ENCODE measurements around the gene MNDA.

DNA sequence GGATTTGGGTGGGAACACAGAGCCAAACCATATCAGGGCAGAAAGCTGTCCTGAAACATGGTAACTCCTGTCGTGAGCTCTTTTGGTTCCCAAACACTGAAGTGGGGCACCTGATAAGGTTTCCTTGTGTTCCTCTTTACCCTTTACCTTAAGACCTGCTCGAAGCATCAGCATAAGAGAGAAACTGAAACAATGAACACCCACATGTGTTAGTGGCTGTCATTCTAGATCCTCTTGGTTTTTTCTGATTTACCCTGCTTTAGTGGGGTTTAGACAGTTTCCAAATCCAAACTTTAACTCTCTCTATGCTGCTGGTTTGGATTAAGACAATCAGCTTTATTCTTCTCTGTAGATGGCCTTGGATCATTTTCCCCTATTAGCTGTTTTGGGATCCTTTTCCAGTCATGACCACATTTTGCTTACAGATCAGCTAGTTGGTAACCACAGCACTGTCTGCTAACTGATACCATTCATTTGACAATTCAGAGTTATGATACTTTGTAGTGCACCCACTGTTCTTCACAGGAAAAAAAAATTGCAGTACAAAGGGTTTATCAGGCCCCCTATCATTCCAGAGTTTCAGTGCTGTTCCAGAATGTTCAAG, 975 bp upstream of the MNDA start:
- TF ChIP-seq, protein P1, sequence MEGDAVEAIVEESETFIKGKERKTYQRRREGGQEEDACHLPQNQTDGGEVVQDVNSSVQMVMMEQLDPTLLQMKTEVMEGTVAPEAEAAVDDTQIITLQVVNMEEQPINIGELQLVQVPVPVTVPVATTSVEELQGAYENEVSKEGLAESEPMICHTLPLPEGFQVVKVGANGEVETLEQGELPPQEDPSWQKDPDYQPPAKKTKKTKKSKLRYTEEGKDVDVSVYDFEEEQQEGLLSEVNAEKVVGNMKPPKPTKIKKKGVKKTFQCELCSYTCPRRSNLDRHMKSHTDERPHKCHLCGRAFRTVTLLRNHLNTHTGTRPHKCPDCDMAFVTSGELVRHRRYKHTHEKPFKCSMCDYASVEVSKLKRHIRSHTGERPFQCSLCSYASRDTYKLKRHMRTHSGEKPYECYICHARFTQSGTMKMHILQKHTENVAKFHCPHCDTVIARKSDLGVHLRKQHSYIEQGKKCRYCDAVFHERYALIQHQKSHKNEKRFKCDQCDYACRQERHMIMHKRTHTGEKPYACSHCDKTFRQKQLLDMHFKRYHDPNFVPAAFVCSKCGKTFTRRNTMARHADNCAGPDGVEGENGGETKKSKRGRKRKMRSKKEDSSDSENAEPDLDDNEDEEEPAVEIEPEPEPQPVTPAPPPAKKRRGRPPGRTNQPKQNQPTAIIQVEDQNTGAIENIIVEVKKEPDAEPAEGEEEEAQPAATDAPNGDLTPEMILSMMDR (conservative IDR thresholded peaks at IDR 0.05 in 1 of 2, IDR thresholded peaks at IDR 0.05 in 1 of 2; ENCODE audit: extremely low read depth in 1 of 2, insufficient read depth in 1 of 2, low read depth in 1 of 2, low read length in 2 of 2), result no peak
- no peak for TF ChIP-seq EZH2 (IDR thresholded peaks at IDR 0.05; ENCODE audit: borderline replicate concordance, low read length)
